Epithelial cell of esophagus (primary cell): ENCODE data around the gene TMEM52.

Experiments
- DNase-seq: peaks from one replicate; pipeline ENCODE4 v3.0.0; 2010; ENCODE audit warnings: low read depth
- H3K4me3 ChIP-seq: 2 replicates; pipeline ENCODE4 v1.5.1; 2011; ENCODE audit warnings: mild to moderate bottlenecking, low read length, control low read depth
- CTCF ChIP-seq: IDR thresholded peaks from 2 replicates; pipeline ENCODE4 v1.5.1; 2011; ENCODE audit warnings: low read depth, mild to moderate bottlenecking, low read length, control low read depth, inconsistent platforms; ENCODE audit not compliant: insufficient read depth; ENCODE audit errors: missing control alignments

The TMEM52 gene

GRCh38 chr1:1926886-1927660 lies 8.0 kb upstream of the TMEM52 start:
- DNase-seq: no peak
- TF ChIP-seq CTCF: no peak
- no peak overlapping the region for H3K4me3 ChIP-seq

DNA sequence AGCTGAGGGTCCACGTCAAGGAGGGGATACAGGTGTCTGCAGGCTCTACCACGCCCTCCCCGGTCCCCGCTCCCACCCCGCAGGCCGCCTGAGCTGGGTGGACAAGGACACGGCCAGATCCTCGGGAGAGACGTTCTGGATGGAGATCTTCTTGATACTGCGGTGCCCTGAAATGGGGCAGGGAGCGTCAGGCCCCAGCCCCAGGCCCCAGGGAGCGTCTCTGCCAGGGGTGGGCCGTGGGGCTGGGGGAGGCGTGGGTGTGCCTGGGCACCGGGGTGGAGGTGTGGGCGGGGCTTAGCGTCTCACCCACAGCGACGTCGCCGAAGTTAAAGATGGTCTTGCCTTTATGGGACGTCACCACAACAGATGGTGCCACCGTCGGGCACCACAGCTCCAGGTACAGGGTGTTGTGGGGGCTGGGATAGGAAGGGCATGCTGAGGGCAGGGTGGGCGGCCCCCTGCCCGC lies 7.3 kb upstream of the TMEM52 start:
- no peak for DNase-seq
- H3K4me3 ChIP-seq: no peak overlapping the region
- TF ChIP-seq CTCF: no peak

GRCh38 chr1:1925437-1926345 lies 6.6 kb upstream of the TMEM52 start:
- TF ChIP-seq CTCF: no peak
- no peak overlapping the region for H3K4me3 ChIP-seq
- no peak for DNase-seq

- TF ChIP-seq CTCF: no peak
- no peak overlapping the region for H3K4me3 ChIP-seq
- no peak for DNase-seq
Measured at GRCh38 chr1:1924849-1925248, 5.8 kb upstream of the TMEM52 start.

DNA sequence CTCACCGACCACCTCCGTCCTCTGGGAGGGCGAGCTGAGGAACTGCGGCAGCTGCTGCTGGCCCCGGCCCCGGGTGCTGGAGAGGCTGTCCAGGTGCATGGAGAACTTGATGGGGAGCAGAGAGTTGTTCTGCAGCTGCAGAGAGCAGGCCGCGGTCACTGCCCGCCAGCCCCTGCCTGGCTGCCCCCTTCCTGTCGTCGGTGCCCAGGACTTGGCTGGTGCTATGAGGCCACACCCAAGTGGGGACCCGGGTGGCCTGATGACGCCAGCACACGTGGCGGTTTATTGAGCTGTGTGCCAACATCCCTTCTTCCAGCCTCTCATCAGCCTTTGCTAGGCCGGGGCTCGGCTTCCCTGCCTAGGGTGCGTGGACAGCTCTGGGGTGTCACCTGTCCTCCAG lies 5.3 kb upstream of the TMEM52 start:
- no peak for TF ChIP-seq CTCF
- H3K4me3 ChIP-seq: no peak overlapping the region
- no peak for DNase-seq

GRCh38 chr1:1922956-1923833 lies 4.1 kb upstream of the TMEM52 start:
- TF ChIP-seq CTCF: no peak
- no peak overlapping the region for H3K4me3 ChIP-seq
- DNase-seq: no peak
